ENCODE data around the gene STAC. TPM values are rescaled to one million over a fixed set of nuclear protein-coding genes. Genes with fewer than 3 reads are reported as not detected.

STAC gene
- total RNA-seq, 2 experiments from 2014 or later: not detected

DNA sequence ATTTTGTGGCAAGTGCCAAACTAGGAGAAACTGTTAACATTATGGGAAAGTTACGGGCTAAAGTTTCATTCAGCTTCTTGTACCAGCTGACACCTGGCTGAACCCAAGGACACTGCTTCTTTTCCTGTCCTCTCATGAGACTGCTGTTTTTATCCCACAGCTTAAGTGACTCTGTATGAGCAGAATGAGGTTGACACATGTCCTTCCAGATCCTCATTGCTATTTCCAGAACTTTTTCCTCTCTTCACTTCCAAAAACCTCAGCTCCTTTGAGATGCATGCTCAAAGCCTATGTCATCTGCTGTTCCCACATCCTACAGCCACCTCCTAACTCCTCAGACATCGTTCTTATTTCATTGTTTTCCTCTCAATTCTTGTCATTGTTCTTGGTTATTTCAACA is 200.4 kb downstream of the STAC start:
- ChIA-PET CTCF (no interaction called here), POLR2A (no interaction called here)

DNA sequence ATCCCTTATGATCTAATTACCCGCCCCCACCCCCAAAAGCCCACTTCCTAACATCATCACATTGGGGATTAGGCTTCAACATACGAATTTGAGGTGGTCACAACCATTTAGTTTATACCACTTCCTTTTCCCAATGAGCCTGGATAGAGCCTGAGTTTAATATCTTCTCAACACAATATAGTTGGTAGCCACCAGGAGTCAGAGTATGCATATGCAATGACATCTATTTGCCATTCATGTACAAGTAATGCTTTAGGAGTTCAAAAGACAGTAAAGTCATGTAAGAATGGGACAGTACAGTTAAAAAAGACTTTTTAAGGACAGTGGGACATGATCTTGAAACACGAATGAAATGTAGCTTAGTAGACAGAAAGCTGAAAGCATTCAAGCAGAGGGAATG is 211.7 kb downstream of the STAC start:
- Mint-ChIP-seq H3K27me3 (ENCODE audit: low read depth) (no peaks in the 10 kb centered on the region), H3K4me1 (ENCODE audit: low read depth) (no peaks in the 10 kb centered on the region), H3K9me3 (ENCODE audit: insufficient read depth) (peaks cover under 1% of the 10 kb centered on the region), H3K36me3 (ENCODE audit: low read depth) (no peaks in the 10 kb centered on the region), H3K27ac (no peak overlapping the region), H3K4me3 (no peak overlapping the region)
- ChIA-PET CTCF (no interaction called here), POLR2A (no interaction called here)
- ATAC-seq (no peak), DNase-seq (no peak)

More for the DNA sequence above, 200.4 kb downstream of the STAC start:
- no peak overlapping the region for H3K4me3 Mint-ChIP-seq
- DNase-seq (no peak), ATAC-seq (no peak)
- H3K9me3 Mint-ChIP-seq (ENCODE audit: insufficient read depth): peaks cover 11% of the 10 kb centered on the region
- H3K36me3 Mint-ChIP-seq (ENCODE audit: low read depth): no peaks in the 10 kb centered on the region
- H3K27ac Mint-ChIP-seq: no peak overlapping the region
- no peaks in the 10 kb centered on the region for H3K4me1 Mint-ChIP-seq (ENCODE audit: low read depth)
- no peaks in the 10 kb centered on the region for H3K27me3 Mint-ChIP-seq (ENCODE audit: low read depth)

DNA sequence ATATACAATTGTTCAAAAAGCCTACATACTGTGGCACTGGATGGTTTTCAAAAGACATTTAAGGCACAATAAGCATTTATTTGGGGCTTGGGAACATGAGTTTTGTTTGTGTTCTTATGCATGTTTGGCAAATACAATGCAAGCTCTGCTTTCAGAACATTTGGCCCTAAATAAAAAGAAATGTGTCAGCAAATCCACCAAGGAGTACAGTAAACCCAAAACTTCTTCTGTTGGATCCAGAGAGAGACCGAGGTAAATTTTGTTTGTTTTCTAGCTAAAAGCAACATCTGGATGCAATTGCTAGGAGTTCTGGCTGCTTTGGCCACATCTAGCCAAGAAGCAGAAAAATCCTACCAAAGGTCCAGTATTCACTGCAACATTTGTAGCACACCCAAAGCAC is 215.2 kb downstream of the STAC start:
- no peak for ATAC-seq
- CTCF ChIA-PET: no interaction called here
- DNase-seq: no peak
- Mint-ChIP-seq H3K4me1 (ENCODE audit: low read depth) (no peaks in the 10 kb centered on the region), H3K27me3 (ENCODE audit: low read depth) (no peaks in the 10 kb centered on the region), H3K36me3 (ENCODE audit: low read depth) (no peaks in the 10 kb centered on the region), H3K27ac (no peak overlapping the region), H3K4me3 (no peak overlapping the region), H3K9me3 (ENCODE audit: insufficient read depth) (no peaks in the 10 kb centered on the region)
- POLR2A ChIA-PET: no interaction called here

DNA sequence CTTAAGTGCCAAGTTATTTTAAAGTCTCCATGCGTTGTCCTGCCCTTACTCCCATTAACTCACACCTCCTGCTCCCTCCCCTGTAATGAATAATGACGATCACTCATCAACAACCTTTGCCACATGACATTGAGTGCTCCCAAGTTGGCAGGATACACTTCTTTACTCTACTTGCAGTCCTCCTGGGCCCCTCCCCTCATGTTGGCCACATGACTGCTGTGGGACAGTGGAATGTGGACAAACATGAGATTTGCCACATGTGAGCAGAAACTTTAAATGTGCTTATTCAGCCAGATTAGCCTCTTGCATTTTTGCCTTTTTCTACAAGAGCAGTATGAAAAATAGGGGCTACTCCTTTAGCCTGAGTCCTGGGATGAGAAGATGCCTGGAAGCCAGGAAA is 216.1 kb downstream of the STAC start:
- Mint-ChIP-seq H3K4me3 (no peak overlapping the region), H3K27me3 (ENCODE audit: low read depth) (no peaks in the 10 kb centered on the region), H3K9me3 (ENCODE audit: insufficient read depth) (no peaks in the 10 kb centered on the region), H3K36me3 (ENCODE audit: low read depth) (no peaks in the 10 kb centered on the region), H3K4me1 (ENCODE audit: low read depth) (no peaks in the 10 kb centered on the region), H3K27ac (no peak overlapping the region)
- ATAC-seq (no peak), DNase-seq (no peak)
- ChIA-PET CTCF (no interaction called here), POLR2A (no interaction called here)

DNA sequence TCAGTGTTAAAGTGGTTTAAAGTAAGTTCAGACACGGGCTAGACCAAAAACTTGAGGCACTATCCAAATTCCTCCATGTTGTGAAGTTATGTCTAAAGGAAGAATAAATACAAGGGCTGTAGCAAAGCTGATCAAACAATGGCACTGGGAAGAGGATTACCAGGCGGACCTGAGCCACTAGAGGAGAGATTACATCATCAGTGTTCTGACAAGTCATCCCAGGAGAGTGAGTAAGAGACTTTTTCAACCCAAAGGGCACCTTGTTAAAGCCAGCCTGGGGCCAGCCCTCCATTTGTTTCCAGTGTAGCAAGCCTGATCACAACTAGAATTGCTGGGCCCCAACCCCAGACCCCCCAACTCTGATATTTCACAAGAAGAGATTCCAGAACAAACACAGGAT is 217.1 kb downstream of the STAC start:
- DNase-seq (no peak), ATAC-seq (no peak)
- CTCF ChIA-PET: no interaction called here
- Mint-ChIP-seq H3K4me3 (no peak overlapping the region), H3K27me3 (ENCODE audit: low read depth) (peaks cover 2% of the 10 kb centered on the region), H3K36me3 (ENCODE audit: low read depth) (no peaks in the 10 kb centered on the region), H3K9me3 (ENCODE audit: insufficient read depth) (no peaks in the 10 kb centered on the region), H3K27ac (no peak overlapping the region), H3K4me1 (ENCODE audit: low read depth) (no peaks in the 10 kb centered on the region)
- POLR2A ChIA-PET: no interaction called here
